ENCODE measurements around the gene SCRT2. TPM values are rescaled to one million over a fixed set of nuclear protein-coding genes. Genes with fewer than 3 reads are reported as not detected.
A peak's percentile ranks its signal among the peaks of the same experiment; 100 is the strongest.

The SCRT2 gene
- total and polyA plus RNA-seq, 2 donors from 2014 or later: not detected

DNA sequence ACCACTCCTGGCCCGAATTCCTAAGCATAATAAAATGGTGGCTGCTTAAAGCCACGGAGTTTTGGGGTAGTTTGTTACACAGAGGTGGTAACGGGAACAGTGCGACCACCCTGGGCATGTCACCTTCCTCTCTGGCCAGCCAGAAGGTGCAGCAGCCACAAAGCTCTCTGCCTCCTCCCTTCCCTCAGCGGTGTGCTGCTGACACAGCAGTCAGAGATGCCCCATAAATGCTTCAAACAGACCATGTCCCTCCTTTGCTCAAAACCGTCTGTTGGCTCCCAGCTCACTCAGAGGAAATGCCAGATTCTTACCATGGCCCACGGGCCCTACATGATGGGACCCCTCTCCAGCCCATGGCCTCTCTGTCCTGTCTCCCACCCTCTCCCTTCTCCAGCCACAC lies 53.4 kb downstream of the SCRT2 start:
- TF ChIP-seq, protein P1, sequence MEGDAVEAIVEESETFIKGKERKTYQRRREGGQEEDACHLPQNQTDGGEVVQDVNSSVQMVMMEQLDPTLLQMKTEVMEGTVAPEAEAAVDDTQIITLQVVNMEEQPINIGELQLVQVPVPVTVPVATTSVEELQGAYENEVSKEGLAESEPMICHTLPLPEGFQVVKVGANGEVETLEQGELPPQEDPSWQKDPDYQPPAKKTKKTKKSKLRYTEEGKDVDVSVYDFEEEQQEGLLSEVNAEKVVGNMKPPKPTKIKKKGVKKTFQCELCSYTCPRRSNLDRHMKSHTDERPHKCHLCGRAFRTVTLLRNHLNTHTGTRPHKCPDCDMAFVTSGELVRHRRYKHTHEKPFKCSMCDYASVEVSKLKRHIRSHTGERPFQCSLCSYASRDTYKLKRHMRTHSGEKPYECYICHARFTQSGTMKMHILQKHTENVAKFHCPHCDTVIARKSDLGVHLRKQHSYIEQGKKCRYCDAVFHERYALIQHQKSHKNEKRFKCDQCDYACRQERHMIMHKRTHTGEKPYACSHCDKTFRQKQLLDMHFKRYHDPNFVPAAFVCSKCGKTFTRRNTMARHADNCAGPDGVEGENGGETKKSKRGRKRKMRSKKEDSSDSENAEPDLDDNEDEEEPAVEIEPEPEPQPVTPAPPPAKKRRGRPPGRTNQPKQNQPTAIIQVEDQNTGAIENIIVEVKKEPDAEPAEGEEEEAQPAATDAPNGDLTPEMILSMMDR (IDR thresholded peaks at IDR 0.05; ENCODE audit: borderline replicate concordance, extremely low read depth, insufficient read depth): no peak
- no peak for FAIRE-seq
- intact Hi-C loops (cut with DNase I): no loop called here
- DNase-seq: no peak
- Histone ChIP-seq H3K36me3 (ENCODE audit: control insufficient read depth in 2 of 3, insufficient read depth in 3 of 3, low read length in 3 of 3) (no peaks in the 10 kb centered on the region), H3K4me1 (ENCODE audit: control insufficient read depth in 2 of 3, insufficient read depth in 2 of 3, low read depth in 1 of 3, low read length in 3 of 3) (peaks cover 0 to 3% (median 0%) of the 10 kb centered on the region in 3 donors), H3K27ac (ENCODE audit: low read depth in 2 of 2, low read length in 2 of 2) (no peak overlapping the region), H3K9me3 (ENCODE audit: control insufficient read depth in 2 of 3, insufficient read depth in 1 of 3, low read length in 3 of 3) (peaks cover 0 to 7% (median 0%) of the 10 kb centered on the region in 3 donors), H3K27me3 (ENCODE audit: control insufficient read depth, insufficient read depth, low read length) (no peaks in the 10 kb centered on the region), H3K4me3 (ENCODE audit: low read length in 3 of 3) (no peak overlapping the region), H3K9ac (ENCODE audit: low read length in 3 of 3) (no peak overlapping the region)

DNA sequence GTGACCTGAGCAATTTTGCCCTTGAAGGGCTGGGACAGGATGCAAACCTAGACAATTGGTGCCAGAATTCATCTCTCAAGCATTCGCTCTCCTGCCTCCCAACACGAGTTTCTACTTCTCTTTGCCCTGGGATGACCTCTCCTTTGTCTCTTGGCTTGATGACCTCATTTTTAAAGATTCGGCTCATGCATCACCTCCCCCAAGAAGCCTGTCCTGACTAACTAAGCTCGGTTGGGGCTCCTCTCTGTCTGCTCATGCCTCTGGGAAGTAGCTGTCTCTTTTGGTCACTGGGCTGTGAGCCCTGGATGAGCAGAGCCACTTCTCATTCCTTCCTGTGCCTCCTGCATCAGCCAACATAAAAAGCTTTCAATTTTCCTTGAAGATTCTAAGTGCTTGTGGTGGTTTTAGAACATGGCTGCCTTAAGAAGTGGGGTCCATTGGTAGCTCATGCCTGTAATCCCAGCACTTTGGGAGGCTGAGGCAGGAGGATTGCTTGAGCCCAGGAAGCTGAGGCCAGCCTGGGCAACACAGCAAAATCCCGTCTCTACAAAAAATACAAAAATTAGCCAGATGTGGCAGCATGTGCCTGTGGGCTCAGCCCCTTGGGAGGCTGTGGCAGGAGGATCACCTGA lies 54.4 kb downstream of the SCRT2 start:
- TF ChIP-seq, protein P1 (IDR thresholded peaks at IDR 0.05; ENCODE audit: borderline replicate concordance, extremely low read depth, insufficient read depth): no peak
- Histone ChIP-seq H3K27ac (ENCODE audit: low read depth in 2 of 2, low read length in 2 of 2) (no peak overlapping the region), H3K27me3 (ENCODE audit: control insufficient read depth, insufficient read depth, low read length) (no peaks in the 10 kb centered on the region), H3K36me3 (ENCODE audit: control insufficient read depth in 2 of 3, insufficient read depth in 3 of 3, low read length in 3 of 3) (no peaks in the 10 kb centered on the region), H3K4me3 (ENCODE audit: low read length in 3 of 3) (no peak overlapping the region), H3K4me1 (ENCODE audit: control insufficient read depth in 2 of 3, insufficient read depth in 2 of 3, low read depth in 1 of 3, low read length in 3 of 3) (peaks cover 0 to 3% (median 0%) of the 10 kb centered on the region in 3 donors), H3K9ac (ENCODE audit: low read length in 3 of 3) (no peak overlapping the region), H3K9me3 (ENCODE audit: control insufficient read depth in 2 of 3, insufficient read depth in 1 of 3, low read length in 3 of 3) (peaks cover 0 to 7% (median 0%) of the 10 kb centered on the region in 3 donors)
- no peak for DNase-seq
- intact Hi-C loops (cut with DNase I): no loop called here
- FAIRE-seq: no peak

DNA sequence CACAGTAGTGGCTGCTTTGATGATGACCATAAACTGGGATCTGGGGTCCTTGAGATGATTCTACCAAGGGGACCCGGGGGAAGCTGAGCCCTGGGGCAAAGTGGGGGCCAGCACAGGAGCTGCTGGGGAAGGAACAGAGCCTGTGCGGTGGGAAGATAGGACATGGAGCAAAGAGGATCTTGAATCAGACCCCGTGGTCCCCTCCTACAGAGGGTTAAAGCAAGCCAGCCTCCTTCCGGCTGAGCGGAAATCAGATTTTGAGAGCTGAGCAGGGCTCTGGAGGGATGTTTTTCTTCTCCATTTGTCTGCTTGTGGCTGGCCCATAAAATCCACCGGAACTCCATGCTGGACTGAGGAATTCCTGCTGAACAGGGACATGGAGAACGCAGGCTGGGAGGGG lies 55.4 kb downstream of the SCRT2 start:
- H3K9me3 ChIP-seq (ENCODE audit: control insufficient read depth in 2 of 3, insufficient read depth in 1 of 3, low read length in 3 of 3): peaks cover 0 to 7% (median 0%) of the 10 kb centered on the region in 3 donors
- intact Hi-C loops (cut with DNase I): no loop called here
- no peak overlapping the region for H3K9ac ChIP-seq (ENCODE audit: low read length in 3 of 3)
- H3K27me3 ChIP-seq (ENCODE audit: control insufficient read depth, insufficient read depth, low read length): no peaks in the 10 kb centered on the region
- DNase-seq: peak in 1 of 5 donors; percentile 39
- no peak for FAIRE-seq
- no peaks in the 10 kb centered on the region for H3K36me3 ChIP-seq (ENCODE audit: control insufficient read depth in 2 of 3, insufficient read depth in 3 of 3, low read length in 3 of 3)
- H3K27ac ChIP-seq (ENCODE audit: low read depth in 2 of 2, low read length in 2 of 2): no peak overlapping the region
- TF ChIP-seq, protein P1 (IDR thresholded peaks at IDR 0.05; ENCODE audit: borderline replicate concordance, extremely low read depth, insufficient read depth): no peak
- peaks cover 0 to 3% (median 0%) of the 10 kb centered on the region in 3 donors for H3K4me1 ChIP-seq (ENCODE audit: control insufficient read depth in 2 of 3, insufficient read depth in 2 of 3, low read depth in 1 of 3, low read length in 3 of 3)
- no peak overlapping the region for H3K4me3 ChIP-seq (ENCODE audit: low read length in 3 of 3)
